Fibroblast of lung (primary cell): ENCODE measurements around the gene DLGAP1. TPM values are rescaled to one million over a fixed set of nuclear protein-coding genes. Genes with fewer than 3 reads are reported as not detected.

Source experiments
- DNase-seq, 2 donors: peaks; one replicate each; pipeline versions ENCODE4 v3.0.0 to v3.0.0-alpha.2; 2010; ENCODE audit warnings: low read depth in 2 of 2
- H2AFZ ChIP-seq: 2 replicates; pipeline ENCODE4 v1.5.1; 2012; ENCODE audit warnings: low read length, control low read depth, inconsistent platforms
- H3K27ac ChIP-seq: 2 replicates; pipeline ENCODE4 v1.5.1; 2011; ENCODE audit warnings: low read length, control low read depth; ENCODE audit not compliant: insufficient read depth
- H3K27me3 ChIP-seq: 2 replicates; pipeline ENCODE4 v1.5.1; 2011; ENCODE audit warnings: mild to moderate bottlenecking, low read length; ENCODE audit not compliant: control insufficient read depth, insufficient read depth
- H3K36me3 ChIP-seq: 2 replicates; pipeline ENCODE4 v1.5.1; 2011; ENCODE audit warnings: low read length; ENCODE audit not compliant: control insufficient read depth, insufficient read depth
- H3K4me1 ChIP-seq: 2 replicates; pipeline ENCODE4 v1.5.1; 2011; ENCODE audit warnings: low read length; ENCODE audit not compliant: control insufficient read depth, insufficient read depth; ENCODE audit errors: extremely low read depth
- H3K4me2 ChIP-seq: 2 replicates; pipeline ENCODE4 v1.5.1; 2011; ENCODE audit warnings: low read length, control low read depth; ENCODE audit not compliant: insufficient read depth; ENCODE audit errors: extremely low read depth
- H3K4me3 ChIP-seq, 4 experiments: fragments of 200-600 bp in 1 of 4; sonication (generic) in 1 of 4; replicated peaks in 1 of 4; 2 replicates each; pipeline ENCODE4 v1.5.1; 2011 to 2016; ENCODE audit warnings: low read length in 4 of 4, low read depth in 3 of 4, mild to moderate bottlenecking in 3 of 4, control low read depth in 2 of 4, inconsistent platforms in 1 of 4, mixed read lengths in 1 of 4; ENCODE audit not compliant: insufficient read depth in 1 of 4; ENCODE audit errors: control extremely low read depth in 1 of 4
- H3K79me2 ChIP-seq: 2 replicates; pipeline ENCODE4 v1.5.1; 2012; ENCODE audit warnings: mild to moderate bottlenecking, low read length, inconsistent platforms; ENCODE audit not compliant: control insufficient read depth, insufficient read depth
- H3K9ac ChIP-seq: 2 replicates; pipeline ENCODE4 v1.5.1; 2011; ENCODE audit warnings: mild to moderate bottlenecking, low read length, control low read depth; ENCODE audit not compliant: insufficient read depth
- H3K9me3 ChIP-seq: 2 replicates; pipeline ENCODE4 v1.5.1; 2012; ENCODE audit warnings: low read depth, low read length; ENCODE audit not compliant: control insufficient read depth, insufficient read depth
- H4K20me1 ChIP-seq: 2 replicates; pipeline ENCODE4 v1.5.1; 2011; ENCODE audit warnings: low read length; ENCODE audit not compliant: control insufficient read depth, insufficient read depth; ENCODE audit errors: extremely low read depth
- EZH2 ChIP-seq: IDR thresholded peaks from 2 replicates; pipeline ENCODE4 v1.5.1; 2012; ENCODE audit warnings: low read length, control low read depth, mild to moderate bottlenecking; ENCODE audit errors: missing control alignments
- polyA plus RNA-seq, 2 donors: library from polyadenylated mRNA; depleted of rRNA in 1 of 2; stranded (reverse) in 1 of 2; unstranded in 1 of 2; fragments of >200 nt; gene quantifications; 2 replicates each; pipeline ENCODE4 v1.2.1, GENCODE V29; 2011 to 2012; ENCODE audit warnings: missing spikeins in 1 of 2
- total RNA-seq: library from RNA; depleted of rRNA; stranded (reverse); fragments of >200 nt; gene quantifications from 2 replicates; pipeline ENCODE4 v1.2.1, GENCODE V29; 2014
- TF ChIP-seq, protein P1 (sequence below), 2 donors: IDR thresholded peaks in 1 of 2; conservative IDR thresholded peaks in 1 of 2; 1 replicate in 1 of 2; 2 replicates in 1 of 2; pipeline ENCODE4 v1.5.1; 2011 to 2012; ENCODE audit warnings: low read length in 2 of 2, control low read depth in 1 of 2, inconsistent platforms in 1 of 2, low read depth in 1 of 2, mild to moderate bottlenecking in 1 of 2

Gene DLGAP1
- total and polyA plus RNA-seq, 2 donors (not counting 1 experiment from before 2014, with no cell fraction given), result 0.16 to 0.17 TPM

DNA sequence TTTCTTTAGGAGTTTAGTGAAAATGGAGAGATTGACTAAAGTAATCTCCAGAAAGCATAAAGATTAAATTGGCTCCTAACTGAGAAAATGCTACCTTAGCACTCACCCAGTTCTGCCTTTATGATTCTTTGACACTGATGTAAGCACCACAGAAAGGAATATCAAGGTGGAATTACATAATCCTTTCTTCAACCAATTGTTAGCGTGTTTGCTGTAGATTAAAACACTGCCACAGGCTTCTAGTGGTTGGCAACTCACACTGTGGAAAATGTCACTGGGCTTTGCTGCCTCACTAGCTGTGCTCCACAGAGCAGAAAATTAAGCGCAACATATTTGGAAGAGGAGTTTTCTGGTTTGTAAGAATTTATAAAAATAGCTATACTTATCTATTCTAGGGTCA lies 104.1 kb downstream of the DLGAP1 start:
- Histone ChIP-seq H3K4me1 (no peaks in the 10 kb centered on the region), H3K9me3 (no peaks in the 10 kb centered on the region), H3K27ac (no peak overlapping the region), H3K9ac (no peak overlapping the region), H3K36me3 (no peaks in the 10 kb centered on the region), H3K4me2 (no peak overlapping the region), H3K4me3 (no peak overlapping the region), H4K20me1 (no peaks in the 10 kb centered on the region), H2AFZ (no peak overlapping the region), H3K79me2 (no peaks in the 10 kb centered on the region), H3K27me3 (no peaks in the 10 kb centered on the region)
- no peak for TF ChIP-seq EZH2
- TF ChIP-seq, protein P1, sequence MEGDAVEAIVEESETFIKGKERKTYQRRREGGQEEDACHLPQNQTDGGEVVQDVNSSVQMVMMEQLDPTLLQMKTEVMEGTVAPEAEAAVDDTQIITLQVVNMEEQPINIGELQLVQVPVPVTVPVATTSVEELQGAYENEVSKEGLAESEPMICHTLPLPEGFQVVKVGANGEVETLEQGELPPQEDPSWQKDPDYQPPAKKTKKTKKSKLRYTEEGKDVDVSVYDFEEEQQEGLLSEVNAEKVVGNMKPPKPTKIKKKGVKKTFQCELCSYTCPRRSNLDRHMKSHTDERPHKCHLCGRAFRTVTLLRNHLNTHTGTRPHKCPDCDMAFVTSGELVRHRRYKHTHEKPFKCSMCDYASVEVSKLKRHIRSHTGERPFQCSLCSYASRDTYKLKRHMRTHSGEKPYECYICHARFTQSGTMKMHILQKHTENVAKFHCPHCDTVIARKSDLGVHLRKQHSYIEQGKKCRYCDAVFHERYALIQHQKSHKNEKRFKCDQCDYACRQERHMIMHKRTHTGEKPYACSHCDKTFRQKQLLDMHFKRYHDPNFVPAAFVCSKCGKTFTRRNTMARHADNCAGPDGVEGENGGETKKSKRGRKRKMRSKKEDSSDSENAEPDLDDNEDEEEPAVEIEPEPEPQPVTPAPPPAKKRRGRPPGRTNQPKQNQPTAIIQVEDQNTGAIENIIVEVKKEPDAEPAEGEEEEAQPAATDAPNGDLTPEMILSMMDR (conservative IDR thresholded peaks at IDR 0.05 in 1 of 2, IDR thresholded peaks at IDR 0.05 in 1 of 2; ENCODE audit: low read depth in 1 of 2, low read length in 2 of 2), result no peak
- no peak for DNase-seq

GRCh38 chr18:4335386-4335785 lies 119.7 kb downstream of the DLGAP1 start:
- Histone ChIP-seq H3K9me3 (no peaks in the 10 kb centered on the region), H3K36me3 (no peaks in the 10 kb centered on the region), H4K20me1 (no peaks in the 10 kb centered on the region), H3K4me2 (no peak overlapping the region), H3K27me3 (no peaks in the 10 kb centered on the region), H3K79me2 (no peaks in the 10 kb centered on the region), H3K4me3 (no peak overlapping the region), H3K9ac (no peak overlapping the region), H2AFZ (no peak overlapping the region), H3K4me1 (no peaks in the 10 kb centered on the region), H3K27ac (no peak overlapping the region)
- no peak for TF ChIP-seq EZH2
- TF ChIP-seq, protein P1 (conservative IDR thresholded peaks at IDR 0.05 in 1 of 2, IDR thresholded peaks at IDR 0.05 in 1 of 2; ENCODE audit: low read depth in 1 of 2, low read length in 2 of 2), result no peak
- no peak for DNase-seq

- Histone ChIP-seq H3K4me3 (no peak overlapping the region), H3K4me1 (no peaks in the 10 kb centered on the region), H3K27ac (no peak overlapping the region), H3K27me3 (no peaks in the 10 kb centered on the region), H3K9ac (no peak overlapping the region), H3K4me2 (no peak overlapping the region), H3K36me3 (no peaks in the 10 kb centered on the region), H3K9me3 (no peaks in the 10 kb centered on the region), H2AFZ (no peak overlapping the region), H3K79me2 (no peaks in the 10 kb centered on the region), H4K20me1 (no peaks in the 10 kb centered on the region)
- DNase-seq, result no peak
- no peak for TF ChIP-seq EZH2
- TF ChIP-seq, protein P1 (conservative IDR thresholded peaks at IDR 0.05 in 1 of 2, IDR thresholded peaks at IDR 0.05 in 1 of 2; ENCODE audit: low read depth in 1 of 2, low read length in 2 of 2), result no peak
Measured at GRCh38 chr18:4333043-4333442, 122.1 kb downstream of the DLGAP1 start.
